WTC11 (cell line): ENCODE results near the gene ANO2.

Experiments used
- CBFB ChIP-seq: sonication (generic); formaldehyde crosslinking; IDR thresholded peaks from 2 replicates; pipeline ENCODE4 v1.8.1; 2022; ENCODE audit warnings: mild to moderate bottlenecking, low read depth, missing genetic modification reagents
- CREB1 ChIP-seq: sonication (generic); formaldehyde crosslinking; IDR thresholded peaks from 2 replicates; pipeline ENCODE4 v1.8.0; 2023; ENCODE audit warnings: mild to moderate bottlenecking, missing genetic modification reagents
- ESRRA ChIP-seq: sonication (generic); formaldehyde crosslinking; IDR thresholded peaks from 2 replicates; pipeline ENCODE4 v1.8.1; 2022; ENCODE audit warnings: mild to moderate bottlenecking, missing genetic modification reagents, borderline replicate concordance
- GABPB1 ChIP-seq: sonication (generic); formaldehyde crosslinking; IDR thresholded peaks from 2 replicates; pipeline ENCODE4 v1.8.1; 2023; ENCODE audit warnings: mild to moderate bottlenecking, missing genetic modification reagents
- MXD4 ChIP-seq: fragments of 250-450 bp; sonication (Bioruptor Pico); IDR thresholded peaks from 2 replicates; pipeline ENCODE4 v1.8.0; 2021; ENCODE audit warnings: mild to moderate bottlenecking, moderate library complexity, borderline replicate concordance
- NR2C2 ChIP-seq: sonication (generic); formaldehyde crosslinking; IDR thresholded peaks from 2 replicates; pipeline ENCODE4 v1.8.0; 2022; ENCODE audit warnings: mild to moderate bottlenecking, missing genetic modification reagents
- TCF7 ChIP-seq: sonication (generic); formaldehyde crosslinking; IDR thresholded peaks from 2 replicates; pipeline ENCODE4 v1.8.0; 2022; ENCODE audit warnings: mild to moderate bottlenecking, low read depth, missing genetic modification reagents, moderate library complexity
- ZNF121 ChIP-seq: sonication (generic); formaldehyde crosslinking; IDR thresholded peaks from 2 replicates; pipeline ENCODE4 v1.8.0; 2023; ENCODE audit warnings: missing genetic modification reagents
- TF ChIP-seq, protein P1 (sequence below): fragments of 200-600 bp; IDR thresholded peaks from 2 replicates; pipeline ENCODE4 v1.8.0; 2022; ENCODE audit warnings: antibody characterized with exemption
- TF ChIP-seq, protein P2 (sequence below): sonication (generic); formaldehyde crosslinking; IDR thresholded peaks from 2 replicates; pipeline ENCODE4 v1.8.0; 2022; ENCODE audit warnings: mild to moderate bottlenecking, missing genetic modification reagents
- TF ChIP-seq, protein P3 (sequence below): sonication (generic); formaldehyde crosslinking; IDR thresholded peaks from 2 replicates; pipeline ENCODE4 v1.8.1; 2022; ENCODE audit warnings: missing genetic modification reagents, borderline replicate concordance
- TF ChIP-seq, protein P4 (sequence below): sonication (generic); formaldehyde crosslinking; IDR thresholded peaks from 2 replicates; pipeline ENCODE4 v1.8.1; 2022; ENCODE audit warnings: low read depth, mild to moderate bottlenecking, moderate library complexity, missing genetic modification reagents, borderline replicate concordance
- TF ChIP-seq, protein P5 (sequence below): sonication (generic); formaldehyde crosslinking; IDR thresholded peaks from 2 replicates; pipeline ENCODE4 v1.8.0; 2022; ENCODE audit warnings: mild to moderate bottlenecking, missing genetic modification reagents
- TF ChIP-seq, protein P6 (sequence below): sonication (generic); formaldehyde crosslinking; IDR thresholded peaks from 2 replicates; pipeline ENCODE4 v1.8.0; 2022; ENCODE audit warnings: mild to moderate bottlenecking, missing genetic modification reagents

DNA sequence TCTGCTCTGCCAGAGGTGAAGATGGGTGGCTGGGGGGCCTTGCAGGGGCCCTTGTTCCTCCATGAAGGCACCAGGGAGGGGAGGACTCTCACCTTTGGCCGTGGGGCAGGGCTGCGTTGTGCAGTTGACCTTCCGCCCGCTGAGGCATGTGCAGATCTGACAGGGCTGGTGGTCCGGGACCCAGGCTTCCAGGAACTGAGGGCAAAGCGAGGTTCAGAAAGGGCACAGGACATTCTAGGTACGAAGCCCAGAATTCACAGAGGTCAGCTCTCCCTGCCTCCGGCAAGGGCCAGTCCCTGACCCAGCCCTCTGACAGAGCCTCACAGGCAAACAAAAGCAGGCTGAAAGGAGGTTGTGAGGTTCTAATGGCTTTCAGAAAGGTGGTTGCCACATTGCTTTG is 40.4 kb upstream of the ANO2 start:
- TF ChIP-seq, protein P1, sequence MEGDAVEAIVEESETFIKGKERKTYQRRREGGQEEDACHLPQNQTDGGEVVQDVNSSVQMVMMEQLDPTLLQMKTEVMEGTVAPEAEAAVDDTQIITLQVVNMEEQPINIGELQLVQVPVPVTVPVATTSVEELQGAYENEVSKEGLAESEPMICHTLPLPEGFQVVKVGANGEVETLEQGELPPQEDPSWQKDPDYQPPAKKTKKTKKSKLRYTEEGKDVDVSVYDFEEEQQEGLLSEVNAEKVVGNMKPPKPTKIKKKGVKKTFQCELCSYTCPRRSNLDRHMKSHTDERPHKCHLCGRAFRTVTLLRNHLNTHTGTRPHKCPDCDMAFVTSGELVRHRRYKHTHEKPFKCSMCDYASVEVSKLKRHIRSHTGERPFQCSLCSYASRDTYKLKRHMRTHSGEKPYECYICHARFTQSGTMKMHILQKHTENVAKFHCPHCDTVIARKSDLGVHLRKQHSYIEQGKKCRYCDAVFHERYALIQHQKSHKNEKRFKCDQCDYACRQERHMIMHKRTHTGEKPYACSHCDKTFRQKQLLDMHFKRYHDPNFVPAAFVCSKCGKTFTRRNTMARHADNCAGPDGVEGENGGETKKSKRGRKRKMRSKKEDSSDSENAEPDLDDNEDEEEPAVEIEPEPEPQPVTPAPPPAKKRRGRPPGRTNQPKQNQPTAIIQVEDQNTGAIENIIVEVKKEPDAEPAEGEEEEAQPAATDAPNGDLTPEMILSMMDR, result no peak
- TF ChIP-seq ESRRA, result no peak
- TF ChIP-seq, protein P2, sequence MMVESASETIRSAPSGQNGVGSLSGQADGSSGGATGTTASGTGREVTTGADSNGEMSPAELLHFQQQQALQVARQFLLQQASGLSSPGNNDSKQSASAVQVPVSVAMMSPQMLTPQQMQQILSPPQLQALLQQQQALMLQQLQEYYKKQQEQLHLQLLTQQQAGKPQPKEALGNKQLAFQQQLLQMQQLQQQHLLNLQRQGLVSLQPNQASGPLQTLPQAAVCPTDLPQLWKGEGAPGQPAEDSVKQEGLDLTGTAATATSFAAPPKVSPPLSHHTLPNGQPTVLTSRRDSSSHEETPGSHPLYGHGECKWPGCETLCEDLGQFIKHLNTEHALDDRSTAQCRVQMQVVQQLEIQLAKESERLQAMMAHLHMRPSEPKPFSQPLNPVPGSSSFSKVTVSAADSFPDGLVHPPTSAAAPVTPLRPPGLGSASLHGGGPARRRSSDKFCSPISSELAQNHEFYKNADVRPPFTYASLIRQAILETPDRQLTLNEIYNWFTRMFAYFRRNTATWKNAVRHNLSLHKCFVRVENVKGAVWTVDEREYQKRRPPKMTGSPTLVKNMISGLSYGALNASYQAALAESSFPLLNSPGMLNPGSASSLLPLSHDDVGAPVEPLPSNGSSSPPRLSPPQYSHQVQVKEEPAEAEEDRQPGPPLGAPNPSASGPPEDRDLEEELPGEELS (CRISPR knock-in tag), result no peak
- TF ChIP-seq, protein P3, sequence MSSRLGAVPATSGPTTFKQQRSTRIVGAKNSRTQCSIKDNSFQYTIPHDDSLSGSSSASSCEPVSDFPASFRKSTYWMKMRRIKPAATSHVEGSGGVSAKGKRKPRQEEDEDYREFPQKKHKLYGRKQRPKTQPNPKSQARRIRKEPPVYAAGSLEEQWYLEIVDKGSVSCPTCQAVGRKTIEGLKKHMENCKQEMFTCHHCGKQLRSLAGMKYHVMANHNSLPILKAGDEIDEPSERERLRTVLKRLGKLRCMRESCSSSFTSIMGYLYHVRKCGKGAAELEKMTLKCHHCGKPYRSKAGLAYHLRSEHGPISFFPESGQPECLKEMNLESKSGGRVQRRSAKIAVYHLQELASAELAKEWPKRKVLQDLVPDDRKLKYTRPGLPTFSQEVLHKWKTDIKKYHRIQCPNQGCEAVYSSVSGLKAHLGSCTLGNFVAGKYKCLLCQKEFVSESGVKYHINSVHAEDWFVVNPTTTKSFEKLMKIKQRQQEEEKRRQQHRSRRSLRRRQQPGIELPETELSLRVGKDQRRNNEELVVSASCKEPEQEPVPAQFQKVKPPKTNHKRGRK (CRISPR knock-in tag), result no peak
- TF ChIP-seq TCF7 (CRISPR knock-in tag), result no peak
- TF ChIP-seq ZNF121 (CRISPR knock-in tag), result no peak
- TF ChIP-seq CBFB, result no peak
- TF ChIP-seq, protein P4, sequence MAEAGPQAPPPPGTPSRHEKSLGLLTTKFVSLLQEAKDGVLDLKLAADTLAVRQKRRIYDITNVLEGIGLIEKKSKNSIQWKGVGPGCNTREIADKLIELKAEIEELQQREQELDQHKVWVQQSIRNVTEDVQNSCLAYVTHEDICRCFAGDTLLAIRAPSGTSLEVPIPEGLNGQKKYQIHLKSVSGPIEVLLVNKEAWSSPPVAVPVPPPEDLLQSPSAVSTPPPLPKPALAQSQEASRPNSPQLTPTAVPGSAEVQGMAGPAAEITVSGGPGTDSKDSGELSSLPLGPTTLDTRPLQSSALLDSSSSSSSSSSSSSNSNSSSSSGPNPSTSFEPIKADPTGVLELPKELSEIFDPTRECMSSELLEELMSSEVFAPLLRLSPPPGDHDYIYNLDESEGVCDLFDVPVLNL (CRISPR knock-in tag), result no peak
- no peak for TF ChIP-seq CREB1
- TF ChIP-seq, protein P5, sequence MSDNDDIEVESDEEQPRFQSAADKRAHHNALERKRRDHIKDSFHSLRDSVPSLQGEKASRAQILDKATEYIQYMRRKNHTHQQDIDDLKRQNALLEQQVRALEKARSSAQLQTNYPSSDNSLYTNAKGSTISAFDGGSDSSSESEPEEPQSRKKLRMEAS (CRISPR knock-in tag), result no peak
- TF ChIP-seq, protein P6, sequence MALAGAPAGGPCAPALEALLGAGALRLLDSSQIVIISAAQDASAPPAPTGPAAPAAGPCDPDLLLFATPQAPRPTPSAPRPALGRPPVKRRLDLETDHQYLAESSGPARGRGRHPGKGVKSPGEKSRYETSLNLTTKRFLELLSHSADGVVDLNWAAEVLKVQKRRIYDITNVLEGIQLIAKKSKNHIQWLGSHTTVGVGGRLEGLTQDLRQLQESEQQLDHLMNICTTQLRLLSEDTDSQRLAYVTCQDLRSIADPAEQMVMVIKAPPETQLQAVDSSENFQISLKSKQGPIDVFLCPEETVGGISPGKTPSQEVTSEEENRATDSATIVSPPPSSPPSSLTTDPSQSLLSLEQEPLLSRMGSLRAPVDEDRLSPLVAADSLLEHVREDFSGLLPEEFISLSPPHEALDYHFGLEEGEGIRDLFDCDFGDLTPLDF (CRISPR knock-in tag), result no peak
- TF ChIP-seq MXD4 (CRISPR knock-in tag), result no peak
- no peak for TF ChIP-seq NR2C2 (CRISPR knock-in tag)
- TF ChIP-seq GABPB1, result no peak
